Superior temporal gyrus (tissue), 1 donor: ENCODE measurements around the gene CD200.
A peak's percentile ranks its signal among the peaks of the same experiment; 100 is the strongest.

ENCODE experiments used
- DNase-seq: peaks from one replicate; pipeline ENCODE4 v3.0.0-alpha.2; 2016; ENCODE audit errors: extremely low spot score

Gene CD200

GRCh38 chr3:112333381-112334317, 693 bp downstream of the CD200 start:
- peak; percentile 89 for DNase-seq

GRCh38 chr3:112334691-112335433, 1.9 kb downstream of the CD200 start:
- DNase-seq = peak; percentile 76

GRCh38 chr3:112335434-112335781, 2.5 kb downstream of the CD200 start:
- DNase-seq = no peak

- no peak for DNase-seq
Measured at GRCh38 chr3:112338021-112338726, 5.2 kb downstream of the CD200 start.

GRCh38 chr3:112338727-112339056, 5.7 kb downstream of the CD200 start:
- DNase-seq = no peak

- no peak for DNase-seq
Measured at GRCh38 chr3:112339134-112339533, 6.2 kb downstream of the CD200 start.

GRCh38 chr3:112339609-112340008, 6.7 kb downstream of the CD200 start:
- DNase-seq = no peak

GRCh38 chr3:112341386-112341785, 8.4 kb downstream of the CD200 start:
- DNase-seq = no peak

GRCh38 chr3:112345681-112346080, 12.7 kb downstream of the CD200 start:
- DNase-seq = no peak

- no peak for DNase-seq
Measured at GRCh38 chr3:112346491-112347122, 13.7 kb downstream of the CD200 start.

- DNase-seq = no peak
Measured at GRCh38 chr3:112348943-112349342, 16.0 kb downstream of the CD200 start.

- no peak for DNase-seq
Measured at GRCh38 chr3:112349557-112349956, 16.6 kb downstream of the CD200 start.

- DNase-seq = peak; percentile 59
Measured at GRCh38 chr3:112350018-112350810, 17.3 kb downstream of the CD200 start.

- DNase-seq = no peak
Measured at GRCh38 chr3:112351036-112351435, 18.1 kb downstream of the CD200 start.

GRCh38 chr3:112351823-112352222, 18.9 kb downstream of the CD200 start:
- no peak for DNase-seq

- DNase-seq = no peak
Measured at GRCh38 chr3:112352720-112353119, 19.8 kb downstream of the CD200 start.

- DNase-seq = no peak
Measured at GRCh38 chr3:112353365-112353764, 20.4 kb downstream of the CD200 start.

- no peak for DNase-seq
Measured at GRCh38 chr3:112354642-112355306, 21.8 kb downstream of the CD200 start.

GRCh38 chr3:112355307-112355687, 22.3 kb downstream of the CD200 start:
- no peak for DNase-seq

- DNase-seq = no peak
Measured at GRCh38 chr3:112357930-112358780, 25.2 kb downstream of the CD200 start.
